CD4-positive, alpha-beta T cell treated with Interleukin-6 at 100 ng/mL for 8 hours (primary cell): Measurements from ENCODE around the gene SCAMP2.
A peak's percentile ranks its signal among the peaks of the same experiment; 100 is the strongest.

ENCODE experiments used
- DNase-seq: peaks from one replicate; pipeline ENCODE4 v3.0.0-alpha.2; 2020; ENCODE audit warnings: mixed read lengths, low spot score

SCAMP2 gene

DNA sequence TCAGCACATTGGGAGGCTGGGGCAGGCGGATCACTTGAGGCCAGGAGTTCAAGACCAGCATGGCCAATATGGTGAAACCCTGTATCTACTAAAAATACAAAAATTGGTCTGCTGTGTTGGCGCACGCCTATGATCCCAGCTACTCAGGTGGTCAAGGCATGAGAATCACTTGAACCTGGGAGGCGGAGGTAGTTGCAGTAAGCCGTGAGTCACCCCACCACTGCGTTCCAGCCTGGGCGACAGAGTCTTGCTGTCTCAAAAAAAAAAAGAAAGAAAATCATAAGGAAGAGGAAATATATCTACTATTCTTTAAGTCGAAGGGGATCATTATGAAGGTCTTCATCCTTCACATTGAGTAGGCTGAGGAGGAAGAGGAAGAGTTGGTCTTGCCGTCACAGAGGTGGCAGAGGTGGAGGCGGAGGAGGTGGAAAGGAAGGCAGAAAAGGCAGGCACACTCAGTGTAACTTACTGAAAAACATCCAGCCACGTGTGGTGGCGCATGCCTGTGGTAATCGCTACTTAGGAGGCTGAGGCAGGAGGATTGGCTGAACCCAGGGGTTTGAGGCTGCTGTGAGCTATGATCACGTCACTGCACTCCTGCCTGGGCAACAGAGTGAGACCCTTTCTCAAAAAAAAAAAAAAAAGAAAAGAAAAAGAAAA is 77.1 kb downstream of the SCAMP2 start:
- peak; percentile 50 for DNase-seq

DNA sequence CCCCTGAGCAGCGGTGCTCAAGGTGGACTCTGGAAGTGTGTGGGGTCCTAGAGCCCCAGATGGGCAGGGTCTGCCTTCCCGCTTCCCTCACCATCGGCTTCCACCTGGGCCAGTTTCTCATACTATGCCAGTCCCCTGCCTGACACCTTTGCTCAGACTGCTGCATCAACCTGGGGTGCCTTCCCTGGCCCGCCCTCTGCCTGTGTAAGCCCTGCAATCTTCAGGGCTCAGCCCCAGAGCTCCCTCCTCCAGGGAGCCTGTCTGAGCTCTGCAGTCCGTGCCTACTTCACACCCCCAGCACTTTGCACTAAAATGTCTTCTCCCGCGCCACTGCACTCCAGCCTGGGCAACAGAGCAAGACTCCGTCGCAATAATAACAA is 78.2 kb downstream of the SCAMP2 start:
- DNase-seq, result no peak

DNA sequence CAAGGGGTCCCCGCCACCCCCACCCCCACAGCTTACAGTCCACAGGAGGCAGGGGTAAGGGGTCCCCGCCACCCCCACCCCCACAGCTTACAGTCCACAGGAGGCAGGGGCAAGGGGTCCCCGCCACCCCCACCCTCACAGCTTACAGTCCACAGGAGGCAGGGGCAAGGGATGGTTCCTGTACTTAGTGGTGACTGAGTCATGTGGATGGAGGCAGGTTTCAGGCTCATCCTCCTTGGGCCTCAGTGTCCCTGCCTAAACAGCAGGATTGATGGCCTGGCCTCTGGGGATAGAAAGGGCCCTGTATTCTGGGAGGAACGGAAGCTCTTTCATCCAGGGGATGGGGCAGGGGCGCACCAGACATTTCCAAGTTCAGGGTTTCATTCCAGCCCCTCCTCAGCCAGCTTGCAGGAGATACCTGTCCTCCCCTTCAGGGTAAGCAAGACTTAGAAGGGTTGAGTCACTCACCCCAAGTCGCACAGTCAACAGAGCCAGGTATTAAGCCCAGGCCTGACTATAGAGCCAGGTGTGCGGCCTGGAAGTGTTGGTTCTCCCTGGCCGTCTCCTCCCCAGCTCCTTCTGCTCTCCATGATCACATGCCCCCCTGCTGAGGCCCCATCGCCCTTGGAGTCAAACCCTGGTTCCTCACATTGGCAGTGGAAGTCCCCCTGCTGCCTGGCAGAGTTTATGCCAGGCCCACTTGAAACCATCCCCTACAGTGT is 78.8 kb downstream of the SCAMP2 start:
- DNase-seq, result no peak
